ENCODE data around the gene MRPS9.

MRPS9 gene

GRCh38 chr2:105103481-105103880 lies 65.6 kb downstream of the MRPS9 start:
- H3K56ac ChIP-seq (ENCODE audit: low read length), result peak overlapping the region; percentile 18
- H3K36me3 ChIP-seq (ENCODE audit: control insufficient read depth, insufficient read depth, low read length), result no peaks in the 10 kb centered on the region
- peak overlapping the region; percentile 16 for H3K18ac ChIP-seq (ENCODE audit: low read length)
- no peaks in the 10 kb centered on the region for H3K79me1 ChIP-seq (ENCODE audit: low read length)
- H2AK5ac ChIP-seq (ENCODE audit: low read length), result no peak overlapping the region
- H3K27ac ChIP-seq (ENCODE audit: low read depth, low read length), result no peak overlapping the region
- no peak overlapping the region for H3K4me3 ChIP-seq (ENCODE audit: low read length)
- DNase-seq, result no peak
- H3K9ac ChIP-seq (ENCODE audit: low read length), result no peak overlapping the region
- H2BK15ac ChIP-seq (replicated peaks; ENCODE audit: low read depth), result no peak overlapping the region
- H2BK120ac ChIP-seq (ENCODE audit: low read depth, low read length), result no peak overlapping the region
- no peak overlapping the region for H3K23ac ChIP-seq (ENCODE audit: low read length)
- H3K4me1 ChIP-seq (ENCODE audit: control insufficient read depth, low read depth, low read length), result no peaks in the 10 kb centered on the region
- WGBS (ENCODE audit: extremely low coverage, insufficient coverage, low lambda C conversion rate), result no CpG with 5 or more reads among the region's 6 CpGs
- no peak overlapping the region for H4K5ac ChIP-seq (ENCODE audit: low read length)
- H3K4ac ChIP-seq (ENCODE audit: low read depth, low read length), result peak overlapping the region; percentile 75
- H3K4me2 ChIP-seq (ENCODE audit: low read length), result no peak overlapping the region
- no peak overlapping the region for H4K8ac ChIP-seq (ENCODE audit: low read depth, low read length)
- no peaks in the 10 kb centered on the region for H3K79me2 ChIP-seq (ENCODE audit: control insufficient read depth, insufficient read depth, low read length)
- H2BK5ac ChIP-seq (ENCODE audit: low read length), result no peak overlapping the region
- H3K27me3 ChIP-seq (ENCODE audit: insufficient read depth, low read length, poor library complexity), result no peaks in the 10 kb centered on the region

GRCh38 chr2:105104208-105104731 lies 66.4 kb downstream of the MRPS9 start:
- Histone ChIP-seq H3K4ac (ENCODE audit: low read depth, low read length) (no peak overlapping the region), H4K8ac (ENCODE audit: low read depth, low read length) (no peak overlapping the region), H2BK15ac (replicated peaks; ENCODE audit: low read depth) (no peak overlapping the region), H2BK5ac (ENCODE audit: low read length) (no peak overlapping the region), H3K79me2 (ENCODE audit: control insufficient read depth, insufficient read depth, low read length) (no peaks in the 10 kb centered on the region), H3K23ac (ENCODE audit: low read length) (no peak overlapping the region), H3K27ac (ENCODE audit: low read depth, low read length) (no peak overlapping the region), H3K4me1 (ENCODE audit: control insufficient read depth, low read depth, low read length) (no peaks in the 10 kb centered on the region), H3K4me3 (ENCODE audit: low read length) (no peak overlapping the region), H2AK5ac (ENCODE audit: low read length) (no peak overlapping the region), H3K27me3 (ENCODE audit: insufficient read depth, low read length, poor library complexity) (no peaks in the 10 kb centered on the region), H3K56ac (ENCODE audit: low read length) (no peak overlapping the region), H3K36me3 (ENCODE audit: control insufficient read depth, insufficient read depth, low read length) (no peaks in the 10 kb centered on the region), H3K79me1 (ENCODE audit: low read length) (no peaks in the 10 kb centered on the region), H3K9ac (ENCODE audit: low read length) (no peak overlapping the region), H3K18ac (ENCODE audit: low read length) (no peak overlapping the region), H4K5ac (ENCODE audit: low read length) (no peak overlapping the region), H2BK120ac (ENCODE audit: low read depth, low read length) (no peak overlapping the region), H3K4me2 (ENCODE audit: low read length) (no peak overlapping the region)
- WGBS (ENCODE audit: extremely low coverage, insufficient coverage, low lambda C conversion rate), result no CpG with 5 or more reads among the region's 8 CpGs
- DNase-seq, result peak; percentile 17

- Histone ChIP-seq H3K36me3 (ENCODE audit: control insufficient read depth, insufficient read depth, low read length) (no peaks in the 10 kb centered on the region), H4K5ac (ENCODE audit: low read length) (no peak overlapping the region), H3K79me1 (ENCODE audit: low read length) (no peaks in the 10 kb centered on the region), H2BK120ac (ENCODE audit: low read depth, low read length) (no peak overlapping the region), H3K79me2 (ENCODE audit: control insufficient read depth, insufficient read depth, low read length) (no peaks in the 10 kb centered on the region), H3K4me2 (ENCODE audit: low read length) (no peak overlapping the region), H3K9ac (ENCODE audit: low read length) (no peak overlapping the region), H3K56ac (ENCODE audit: low read length) (no peak overlapping the region), H3K4ac (ENCODE audit: low read depth, low read length) (no peak overlapping the region), H4K8ac (ENCODE audit: low read depth, low read length) (no peak overlapping the region), H3K4me1 (ENCODE audit: control insufficient read depth, low read depth, low read length) (peaks cover 2% of the 10 kb centered on the region), H3K4me3 (ENCODE audit: low read length) (no peak overlapping the region), H2BK15ac (replicated peaks; ENCODE audit: low read depth) (no peak overlapping the region), H2BK5ac (ENCODE audit: low read length) (no peak overlapping the region), H3K23ac (ENCODE audit: low read length) (no peak overlapping the region), H3K27ac (ENCODE audit: low read depth, low read length) (no peak overlapping the region), H3K18ac (ENCODE audit: low read length) (no peak overlapping the region), H3K27me3 (ENCODE audit: insufficient read depth, low read length, poor library complexity) (no peaks in the 10 kb centered on the region), H2AK5ac (ENCODE audit: low read length) (no peak overlapping the region)
- no peak for DNase-seq
- WGBS (ENCODE audit: extremely low coverage, insufficient coverage, low lambda C conversion rate), result no CpG with 5 or more reads among the region's 5 CpGs
Observed at GRCh38 chr2:105110295-105110829, 72.5 kb downstream of the MRPS9 start.

- Histone ChIP-seq H3K4me2 (ENCODE audit: low read length) (no peak overlapping the region), H3K79me1 (ENCODE audit: low read length) (no peaks in the 10 kb centered on the region), H2BK15ac (replicated peaks; ENCODE audit: low read depth) (no peak overlapping the region), H2AK5ac (ENCODE audit: low read length) (no peak overlapping the region), H2BK120ac (ENCODE audit: low read depth, low read length) (no peak overlapping the region), H2BK5ac (ENCODE audit: low read length) (no peak overlapping the region), H3K4ac (ENCODE audit: low read depth, low read length) (no peak overlapping the region), H4K5ac (ENCODE audit: low read length) (no peak overlapping the region), H3K36me3 (ENCODE audit: control insufficient read depth, insufficient read depth, low read length) (no peaks in the 10 kb centered on the region), H3K4me3 (ENCODE audit: low read length) (no peak overlapping the region), H3K23ac (ENCODE audit: low read length) (no peak overlapping the region), H3K79me2 (ENCODE audit: control insufficient read depth, insufficient read depth, low read length) (no peaks in the 10 kb centered on the region), H3K9ac (ENCODE audit: low read length) (no peak overlapping the region), H3K27me3 (ENCODE audit: insufficient read depth, low read length, poor library complexity) (no peaks in the 10 kb centered on the region), H3K4me1 (ENCODE audit: control insufficient read depth, low read depth, low read length) (peaks cover 2% of the 10 kb centered on the region), H3K56ac (ENCODE audit: low read length) (no peak overlapping the region), H3K18ac (ENCODE audit: low read length) (no peak overlapping the region), H3K27ac (ENCODE audit: low read depth, low read length) (no peak overlapping the region), H4K8ac (ENCODE audit: low read depth, low read length) (no peak overlapping the region)
- no CpG with 5 or more reads among the region's 15 CpGs for WGBS (ENCODE audit: extremely low coverage, insufficient coverage, low lambda C conversion rate)
- DNase-seq, result no peak
Observed at GRCh38 chr2:105111365-105112150, 73.7 kb downstream of the MRPS9 start.

GRCh38 chr2:105112345-105112744 lies 74.5 kb downstream of the MRPS9 start:
- no peak overlapping the region for H4K8ac ChIP-seq (ENCODE audit: low read depth, low read length)
- H3K27ac ChIP-seq (ENCODE audit: low read depth, low read length), result no peak overlapping the region
- peaks cover 2% of the 10 kb centered on the region for H3K4me1 ChIP-seq (ENCODE audit: control insufficient read depth, low read depth, low read length)
- H3K79me1 ChIP-seq (ENCODE audit: low read length), result no peaks in the 10 kb centered on the region
- H3K23ac ChIP-seq (ENCODE audit: low read length), result no peak overlapping the region
- no peak for DNase-seq
- no peak overlapping the region for H2BK15ac ChIP-seq (replicated peaks; ENCODE audit: low read depth)
- H2AK5ac ChIP-seq (ENCODE audit: low read length), result no peak overlapping the region
- H4K5ac ChIP-seq (ENCODE audit: low read length), result no peak overlapping the region
- no peaks in the 10 kb centered on the region for H3K79me2 ChIP-seq (ENCODE audit: control insufficient read depth, insufficient read depth, low read length)
- H3K56ac ChIP-seq (ENCODE audit: low read length), result no peak overlapping the region
- no peak overlapping the region for H3K18ac ChIP-seq (ENCODE audit: low read length)
- no peak overlapping the region for H3K4ac ChIP-seq (ENCODE audit: low read depth, low read length)
- H2BK5ac ChIP-seq (ENCODE audit: low read length), result no peak overlapping the region
- H3K9ac ChIP-seq (ENCODE audit: low read length), result no peak overlapping the region
- no peak overlapping the region for H2BK120ac ChIP-seq (ENCODE audit: low read depth, low read length)
- H3K36me3 ChIP-seq (ENCODE audit: control insufficient read depth, insufficient read depth, low read length), result no peaks in the 10 kb centered on the region
- WGBS (ENCODE audit: extremely low coverage, insufficient coverage, low lambda C conversion rate), result no CpG with 5 or more reads among the region's 12 CpGs
- H3K4me3 ChIP-seq (ENCODE audit: low read length), result no peak overlapping the region
- H3K27me3 ChIP-seq (ENCODE audit: insufficient read depth, low read length, poor library complexity), result no peaks in the 10 kb centered on the region
- H3K4me2 ChIP-seq (ENCODE audit: low read length), result no peak overlapping the region
